Hematopoietic multipotent progenitor cell treated with erythropoietin and hydrocortisone succinate and interleukin-3 and kit ligand, for 17 days (in vitro differentiated cells): ENCODE results near the gene CCM2L.

ENCODE experiments used
- DNase-seq: peaks from one replicate; pipeline ENCODE4 v3.0.0-alpha.2; 2015; ENCODE audit warnings: low spot score

The CCM2L gene

GRCh38 chr20:32010101-32010500 lies at the start of gene CCM2L:
Gene CCM2L (plus strand): TSS chr20:32010438. CDS start chr20:32010455, 17 bp downstream.
- DNase-seq: no peak

- no peak for DNase-seq
These were observed 47.5 kb upstream of the CCM2L start for GRCh38 chr20:31962761-31963160.

- no peak for DNase-seq
These were observed 46.3 kb upstream of the CCM2L start for GRCh38 chr20:31963889-31964288.

GRCh38 chr20:31966991-31967655 lies 43.1 kb upstream of the CCM2L start:
- DNase-seq: no peak

- DNase-seq: no peak
These were observed 42.4 kb upstream of the CCM2L start, which contains the start of gene XKR7 for GRCh38 chr20:31967830-31968249. Gene XKR7 (plus strand): TSS chr20:31968151. CDS start chr20:31968176, 25 bp downstream.

GRCh38 chr20:31968291-31969126 lies 41.7 kb upstream of the CCM2L start:
- peak; percentile 17 for DNase-seq

GRCh38 chr20:31969991-31970390 lies 40.2 kb upstream of the CCM2L start:
- DNase-seq: no peak

GRCh38 chr20:31972471-31973021 lies 37.7 kb upstream of the CCM2L start:
- no peak for DNase-seq

- DNase-seq: no peak
These were observed 35.9 kb upstream of the CCM2L start for GRCh38 chr20:31974296-31974695.

- DNase-seq: no peak
These were observed 35.2 kb upstream of the CCM2L start for GRCh38 chr20:31974951-31975487.

GRCh38 chr20:31975874-31976273 lies 34.4 kb upstream of the CCM2L start:
- no peak for DNase-seq

GRCh38 chr20:31977080-31977479 lies 33.2 kb upstream of the CCM2L start:
- no peak for DNase-seq

GRCh38 chr20:31979713-31980426 lies 30.4 kb upstream of the CCM2L start:
- DNase-seq: no peak

GRCh38 chr20:31981784-31982183 lies 28.5 kb upstream of the CCM2L start:
- DNase-seq: no peak

- no peak for DNase-seq
These were observed 25.2 kb upstream of the CCM2L start for GRCh38 chr20:31984981-31985471.

GRCh38 chr20:31987744-31988143 lies 22.5 kb upstream of the CCM2L start:
- no peak for DNase-seq

GRCh38 chr20:31988430-31989015 lies 21.7 kb upstream of the CCM2L start:
- no peak for DNase-seq

GRCh38 chr20:31989030-31989645 lies 21.1 kb upstream of the CCM2L start:
- no peak for DNase-seq

- no peak for DNase-seq
These were observed 19.4 kb upstream of the CCM2L start for GRCh38 chr20:31990641-31991338.

GRCh38 chr20:31991339-31991705 lies 18.9 kb upstream of the CCM2L start:
- no peak for DNase-seq
